Esophagus squamous epithelium (tissue), 5 donors: ENCODE results near the gene PRKCA. TPM values are rescaled to one million over a fixed set of nuclear protein-coding genes. Genes with fewer than 3 reads are reported as not detected.

Experiments
- DNase-seq: peaks from one replicate; lab custom pipeline; 2025; lab: John Stamatoyannopoulos, UW
- H3K27ac ChIP-seq, 4 donors: fragments of 200-600 bp; sonication (generic); one replicate each; pipeline ENCODE4 v1.5.1; 2016 to 2019; ENCODE audit warnings: mild to moderate bottlenecking in 1 of 4
- H3K27me3 ChIP-seq, 4 donors: fragments of 200-600 bp; sonication (generic); 1 replicate in 3 of 4; 2 replicates in 1 of 4; pipeline versions ENCODE4 v1.5.1 to v1.6.0; 2017 to 2021; ENCODE audit warnings: antibody characterized with exemption in 1 of 4
- H3K36me3 ChIP-seq, 3 donors: fragments of 200-600 bp; sonication (generic); one replicate each; pipeline ENCODE4 v1.5.1; 2016 to 2019
- H3K4me1 ChIP-seq, 3 donors: fragments of 200-600 bp; sonication (generic); one replicate each; pipeline ENCODE4 v1.5.1; 2017 to 2019
- H3K4me3 ChIP-seq, 4 donors: fragments of 200-600 bp; sonication (generic); 1 replicate in 3 of 4; 2 replicates in 1 of 4; pipeline ENCODE4 v1.5.1; 2016 to 2019; ENCODE audit warnings: mild to moderate bottlenecking in 2 of 4, moderate library complexity in 1 of 4
- H3K9me3 ChIP-seq, 3 donors: fragments of 200-600 bp; sonication (generic); one replicate each; pipeline ENCODE4 v1.5.1; 2016 to 2019
- POLR2A ChIP-seq, 4 donors: fragments of 450-650 bp; IDR thresholded peaks; one replicate each; pipeline ENCODE4 v1.6.1; 2017; ENCODE audit warnings: antibody characterized with exemption in 4 of 4, mild to moderate bottlenecking in 4 of 4, moderate library complexity in 3 of 4
- WGBS, 2 donors: methylation state at CpG; one replicate each; pipeline ENCODE4 v1.1.5; 2018; 5-methylcytosine and 5-hydroxymethylcytosine counted together
- intact Hi-C: fragments of 100-400 bp; cut with DNase I; formaldehyde crosslinking; loops from one replicate; pipeline ENCODE4 v1.15.0; 2022
- total RNA-seq, 4 donors: library from RNA; depleted of rRNA; stranded (reverse); fragments of >200 nt; gene quantifications; one replicate each; pipeline ENCODE4 v1.1.0, GENCODE V29; 2016
- TF ChIP-seq, protein P1 (sequence below), 6 experiments: fragments of 450-650 bp in 4 of 6; fragments of 200-600 bp in 2 of 6; sonication (generic) in 2 of 6; IDR thresholded peaks; one replicate each; pipeline ENCODE4 v1.5.1; 2016 to 2019; ENCODE audit warnings: antibody characterized with exemption in 6 of 6, mild to moderate bottlenecking in 4 of 6, moderate library complexity in 4 of 6
- donor health status: DM: yes; HTN: yes; CAD: no.

PRKCA gene
- total RNA-seq, 4 donors from 2014 or later, result 2.4 to 9.2 (median 4.2) TPM

GRCh38 chr17:66677201-66677981 lies 375.0 kb downstream of the PRKCA start:
- Histone ChIP-seq H3K4me1 (peaks cover 14 to 53% (median 24%) of the 10 kb centered on the region in 3 donors), H3K9me3 (no peaks in the 10 kb centered on the region), H3K27me3 (no peaks in the 10 kb centered on the region), H3K27ac (peak overlapping the region; percentile 87 to 92 (median 89)), H3K36me3 (no peaks in the 10 kb centered on the region), H3K4me3 (peak overlapping the region in 1 of 4 donors; percentile 11)
- DNase-seq, result no peak
- intact Hi-C loops, result no loop called here
- TF ChIP-seq, protein P1, sequence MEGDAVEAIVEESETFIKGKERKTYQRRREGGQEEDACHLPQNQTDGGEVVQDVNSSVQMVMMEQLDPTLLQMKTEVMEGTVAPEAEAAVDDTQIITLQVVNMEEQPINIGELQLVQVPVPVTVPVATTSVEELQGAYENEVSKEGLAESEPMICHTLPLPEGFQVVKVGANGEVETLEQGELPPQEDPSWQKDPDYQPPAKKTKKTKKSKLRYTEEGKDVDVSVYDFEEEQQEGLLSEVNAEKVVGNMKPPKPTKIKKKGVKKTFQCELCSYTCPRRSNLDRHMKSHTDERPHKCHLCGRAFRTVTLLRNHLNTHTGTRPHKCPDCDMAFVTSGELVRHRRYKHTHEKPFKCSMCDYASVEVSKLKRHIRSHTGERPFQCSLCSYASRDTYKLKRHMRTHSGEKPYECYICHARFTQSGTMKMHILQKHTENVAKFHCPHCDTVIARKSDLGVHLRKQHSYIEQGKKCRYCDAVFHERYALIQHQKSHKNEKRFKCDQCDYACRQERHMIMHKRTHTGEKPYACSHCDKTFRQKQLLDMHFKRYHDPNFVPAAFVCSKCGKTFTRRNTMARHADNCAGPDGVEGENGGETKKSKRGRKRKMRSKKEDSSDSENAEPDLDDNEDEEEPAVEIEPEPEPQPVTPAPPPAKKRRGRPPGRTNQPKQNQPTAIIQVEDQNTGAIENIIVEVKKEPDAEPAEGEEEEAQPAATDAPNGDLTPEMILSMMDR (IDR thresholded peaks at IDR 0.05), result no peak
- no peak for TF ChIP-seq POLR2A (IDR thresholded peaks at IDR 0.05)
- WGBS, 2 donors, result 69 to 70% methylated on average over 13 of the region's 13 CpGs

- 92 to 100% methylated on average over 1 of the region's 1 CpG for WGBS, 2 donors
- Histone ChIP-seq H3K9me3 (no peaks in the 10 kb centered on the region), H3K4me3 (no peak overlapping the region), H3K36me3 (no peaks in the 10 kb centered on the region), H3K27me3 (no peaks in the 10 kb centered on the region), H3K27ac (peak overlapping the region; percentile 37 to 92 (median 64)), H3K4me1 (peaks cover 14 to 53% (median 24%) of the 10 kb centered on the region in 3 donors)
- no peak for TF ChIP-seq POLR2A (IDR thresholded peaks at IDR 0.05)
- TF ChIP-seq, protein P1 (IDR thresholded peaks at IDR 0.05), result no peak
- no peak for DNase-seq
- intact Hi-C loops, result no loop called here
Observed at GRCh38 chr17:66678061-66678460, 375.6 kb downstream of the PRKCA start.

DNA sequence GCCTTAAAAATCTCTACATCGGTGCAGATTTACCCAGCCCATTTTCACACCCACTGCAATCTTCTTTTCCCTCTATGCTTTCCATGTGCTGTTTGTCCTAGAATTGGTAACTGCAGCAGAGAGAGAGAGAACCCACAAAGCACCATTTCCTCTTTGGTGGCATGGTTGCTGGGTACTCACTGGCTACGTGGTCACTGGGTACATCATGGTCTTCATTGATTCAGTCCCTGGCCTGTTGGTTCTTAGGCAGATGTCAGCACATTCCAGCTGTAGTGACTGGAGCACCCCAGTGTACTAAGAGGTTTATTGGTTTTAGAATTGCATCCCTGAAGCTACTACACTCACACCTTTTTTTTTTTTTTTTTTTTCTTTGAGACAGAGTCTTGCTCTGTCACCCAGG lies 376.4 kb downstream of the PRKCA start:
- Histone ChIP-seq H3K27ac (no peak overlapping the region), H3K4me1 (peaks cover 11 to 46% (median 17%) of the 10 kb centered on the region in 3 donors), H3K27me3 (no peaks in the 10 kb centered on the region), H3K9me3 (no peaks in the 10 kb centered on the region), H3K36me3 (no peaks in the 10 kb centered on the region), H3K4me3 (no peak overlapping the region)
- 75 to 84% methylated on average over 2 of the region's 2 CpGs for WGBS, 2 donors
- no peak for DNase-seq
- TF ChIP-seq, protein P1 (IDR thresholded peaks at IDR 0.05), result no peak
- no peak for TF ChIP-seq POLR2A (IDR thresholded peaks at IDR 0.05)
- intact Hi-C loops, result no loop called here

DNA sequence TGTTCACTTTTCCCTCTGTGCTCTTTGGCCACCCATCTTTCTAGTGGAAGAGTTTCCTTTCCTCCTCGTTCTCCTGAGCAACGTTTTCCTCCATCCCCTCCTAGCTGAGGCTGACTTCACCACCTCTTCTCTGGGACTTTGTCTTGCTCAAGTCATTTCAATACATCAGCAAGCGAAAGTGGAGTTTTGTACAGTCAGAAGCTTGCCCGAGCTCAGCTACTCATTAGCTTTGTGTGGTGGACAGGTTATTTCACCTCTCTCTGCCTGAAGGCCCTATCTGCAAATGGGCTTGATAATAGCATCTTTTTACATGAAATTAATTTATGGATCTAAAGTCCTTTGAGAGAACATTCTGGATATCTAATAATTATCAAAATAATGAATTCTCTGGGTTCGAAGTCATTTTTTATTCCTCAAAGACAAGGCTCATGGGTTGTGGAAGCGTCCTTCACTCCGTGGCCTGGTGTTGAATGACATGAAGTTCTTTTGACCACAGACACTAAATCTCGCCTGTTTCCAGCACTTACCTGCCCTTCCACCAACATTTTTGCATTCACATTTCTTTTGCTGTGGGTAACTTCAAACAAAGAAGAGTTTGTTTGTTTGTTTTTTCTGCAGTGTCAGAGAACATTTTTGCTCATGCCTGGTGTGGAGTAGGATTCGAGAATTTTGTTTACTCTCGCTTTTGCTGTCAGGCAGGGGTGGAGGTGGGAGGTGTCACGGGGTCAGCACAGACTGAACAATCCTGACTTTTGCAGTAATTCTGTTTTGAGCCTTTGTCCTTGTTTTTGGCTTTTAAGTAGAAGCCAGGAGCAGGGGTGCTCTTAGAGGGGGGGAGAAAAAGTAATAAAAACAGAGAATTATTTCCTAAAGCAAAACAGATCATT lies 377.5 kb downstream of the PRKCA start:
- H3K27me3 ChIP-seq, result no peaks in the 10 kb centered on the region
- intact Hi-C loops, result no loop called here

More for the DNA sequence above, 377.5 kb downstream of the PRKCA start:
- H3K36me3 ChIP-seq, result no peaks in the 10 kb centered on the region
- H3K27ac ChIP-seq, result no peak overlapping the region
- whole genome bisulfite sequencing, 2 donors, result 86% methylated on average over 9 to 11 of the region's 11 CpGs
- no peak overlapping the region for H3K4me3 ChIP-seq
- peaks cover 3 to 36% (median 7%) of the 10 kb centered on the region in 3 donors for H3K4me1 ChIP-seq
- TF ChIP-seq, protein P1 (IDR thresholded peaks at IDR 0.05), result no peak
- no peak for TF ChIP-seq POLR2A (IDR thresholded peaks at IDR 0.05)
- H3K9me3 ChIP-seq, result no peaks in the 10 kb centered on the region
- DNase-seq, result no peak
